ENCODE measurements around the gene ZEB1.

- TF ChIP-seq, protein P1, sequence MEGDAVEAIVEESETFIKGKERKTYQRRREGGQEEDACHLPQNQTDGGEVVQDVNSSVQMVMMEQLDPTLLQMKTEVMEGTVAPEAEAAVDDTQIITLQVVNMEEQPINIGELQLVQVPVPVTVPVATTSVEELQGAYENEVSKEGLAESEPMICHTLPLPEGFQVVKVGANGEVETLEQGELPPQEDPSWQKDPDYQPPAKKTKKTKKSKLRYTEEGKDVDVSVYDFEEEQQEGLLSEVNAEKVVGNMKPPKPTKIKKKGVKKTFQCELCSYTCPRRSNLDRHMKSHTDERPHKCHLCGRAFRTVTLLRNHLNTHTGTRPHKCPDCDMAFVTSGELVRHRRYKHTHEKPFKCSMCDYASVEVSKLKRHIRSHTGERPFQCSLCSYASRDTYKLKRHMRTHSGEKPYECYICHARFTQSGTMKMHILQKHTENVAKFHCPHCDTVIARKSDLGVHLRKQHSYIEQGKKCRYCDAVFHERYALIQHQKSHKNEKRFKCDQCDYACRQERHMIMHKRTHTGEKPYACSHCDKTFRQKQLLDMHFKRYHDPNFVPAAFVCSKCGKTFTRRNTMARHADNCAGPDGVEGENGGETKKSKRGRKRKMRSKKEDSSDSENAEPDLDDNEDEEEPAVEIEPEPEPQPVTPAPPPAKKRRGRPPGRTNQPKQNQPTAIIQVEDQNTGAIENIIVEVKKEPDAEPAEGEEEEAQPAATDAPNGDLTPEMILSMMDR (conservative IDR thresholded peaks at IDR 0.05), result no peak
- no peak for TF ChIP-seq EZH2 (IDR thresholded peaks at IDR 0.05; ENCODE audit: low read depth)
Measured at GRCh38 chr10:31515116-31515515, 196.1 kb downstream of the ZEB1 start.

Measured in PC-9 (cell line).